ENCODE results near the gene SLN.

DNA sequence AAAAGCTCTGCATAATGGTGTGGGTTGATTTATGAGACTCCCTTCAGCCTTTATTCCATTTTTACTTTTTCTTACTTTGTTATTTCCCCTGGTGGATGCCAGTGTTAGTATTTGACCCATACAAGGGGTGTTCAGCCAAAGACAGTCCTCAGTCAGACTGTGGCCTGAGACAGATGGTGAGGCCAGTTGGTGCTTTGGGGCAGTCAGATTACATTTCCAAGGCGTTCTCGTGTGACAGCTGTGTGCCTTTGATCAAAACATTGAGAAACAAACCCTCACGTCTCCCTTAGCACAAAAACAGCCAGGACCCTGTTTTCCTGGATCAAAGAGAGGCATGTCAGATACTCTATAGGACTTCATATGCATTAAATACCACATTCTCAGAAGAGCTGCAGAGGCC, 31.3 kb upstream of the SLN start:
- TF ChIP-seq POLR2A (IDR thresholded peaks at IDR 0.05), result no peak
- TF ChIP-seq, protein P1, sequence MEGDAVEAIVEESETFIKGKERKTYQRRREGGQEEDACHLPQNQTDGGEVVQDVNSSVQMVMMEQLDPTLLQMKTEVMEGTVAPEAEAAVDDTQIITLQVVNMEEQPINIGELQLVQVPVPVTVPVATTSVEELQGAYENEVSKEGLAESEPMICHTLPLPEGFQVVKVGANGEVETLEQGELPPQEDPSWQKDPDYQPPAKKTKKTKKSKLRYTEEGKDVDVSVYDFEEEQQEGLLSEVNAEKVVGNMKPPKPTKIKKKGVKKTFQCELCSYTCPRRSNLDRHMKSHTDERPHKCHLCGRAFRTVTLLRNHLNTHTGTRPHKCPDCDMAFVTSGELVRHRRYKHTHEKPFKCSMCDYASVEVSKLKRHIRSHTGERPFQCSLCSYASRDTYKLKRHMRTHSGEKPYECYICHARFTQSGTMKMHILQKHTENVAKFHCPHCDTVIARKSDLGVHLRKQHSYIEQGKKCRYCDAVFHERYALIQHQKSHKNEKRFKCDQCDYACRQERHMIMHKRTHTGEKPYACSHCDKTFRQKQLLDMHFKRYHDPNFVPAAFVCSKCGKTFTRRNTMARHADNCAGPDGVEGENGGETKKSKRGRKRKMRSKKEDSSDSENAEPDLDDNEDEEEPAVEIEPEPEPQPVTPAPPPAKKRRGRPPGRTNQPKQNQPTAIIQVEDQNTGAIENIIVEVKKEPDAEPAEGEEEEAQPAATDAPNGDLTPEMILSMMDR (IDR thresholded peaks at IDR 0.05), result no peak
